ENCODE measurements around the gene SHH. TPM values are rescaled to one million over a fixed set of nuclear protein-coding genes. Genes with fewer than 3 reads are reported as not detected.
A peak's percentile ranks its signal among the peaks of the same experiment; 100 is the strongest.

The SHH gene
- total and polyA plus RNA-seq, 2 of the 13 experiments (the other 11 are each of a cell fraction or from before 2014, with no cell fraction given) = 1.9 to 3.4 TPM

DNA sequence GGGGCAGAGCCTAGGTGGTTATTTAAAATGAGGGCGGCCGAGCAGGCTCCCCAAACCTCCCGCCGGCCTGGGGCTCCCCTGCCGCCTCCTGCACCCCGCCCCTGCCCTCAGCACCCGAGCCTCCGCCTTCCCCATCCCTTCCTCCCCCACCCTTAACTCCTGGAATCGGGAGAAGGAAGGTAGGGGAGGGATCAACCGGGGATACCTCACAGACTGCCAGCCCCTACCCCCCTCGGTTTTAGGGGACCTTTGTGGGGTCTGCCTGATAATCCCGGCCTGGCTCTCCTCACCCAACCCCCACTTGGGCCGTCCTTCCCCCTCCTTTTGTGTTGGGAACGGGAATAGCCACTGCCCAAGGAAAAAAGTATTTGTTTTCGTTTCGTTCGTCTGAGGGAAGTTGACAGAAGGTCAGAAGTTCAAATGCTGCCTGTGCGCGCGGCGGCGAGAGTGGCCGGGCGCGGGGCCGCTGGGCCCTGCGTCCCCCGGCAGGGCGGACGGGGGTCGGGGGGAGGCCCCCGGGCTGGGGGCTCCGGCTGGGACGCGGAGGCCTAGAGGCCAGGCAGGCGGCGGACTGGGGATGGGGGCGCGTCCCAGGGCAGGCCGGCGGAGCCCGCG lies 2.8 kb downstream of the SHH start (continued):
- no peak for TF ChIP-seq PBX2 (CRISPR knock-in tag; IDR thresholded peaks at IDR 0.05)
- TF ChIP-seq ZNF546 (CRISPR knock-in tag; conservative IDR thresholded peaks at IDR 0.05) = peak; percentile 33; the same call in 1 of the 2 replicates
- TF ChIP-seq HDAC6 (IDR thresholded peaks at IDR 0.05; ENCODE audit: low read depth, low read length) = no peak
- TF ChIP-seq RELA (CRISPR knock-in tag; IDR thresholded peaks at IDR 0.05) = no peak
- no peak for TF ChIP-seq ZNF678 (CRISPR knock-in tag; IDR thresholded peaks at IDR 0.05)

GRCh38 chr7:155808549-155809331 lies 3.5 kb downstream of the SHH start:
- peak overlapping the region; percentile 63 to 90 (median 81) for H3K4me3 ChIP-seq (replicated peaks in 1 of 3; ENCODE audit: insufficient read depth in 1 of 3, low read depth in 2 of 3, low read length in 3 of 3)
- no peaks in the 10 kb centered on the region for H3K9me3 ChIP-seq (ENCODE audit: low read length)
- ChIA-PET CTCF (ENCODE audit: low intra/inter-chr PET ratio, low total read pairs) (interaction anchor here (1.4 kb wide), 1 partner anchor 11 kb away, joined by 4 read pairs; no protein-coding TSS in a partner anchor), POLR2A (interaction anchor here (0.5 to 3.0 kb wide), 12 partner anchors 10 to 806 kb away, joined by 3 to 23 read pairs (median 5); partner anchors contain the start of gene RBM33)
- peaks cover 6 to 39% of the 10 kb centered on the region in 2 experiments; a peak in 4 of 5 replicates for H3K27me3 ChIP-seq (ENCODE audit: control insufficient read depth in 1 of 2, insufficient read depth in 2 of 2, low read length in 2 of 2)
- peak overlapping the region; percentile 92 for H3K27ac ChIP-seq (ENCODE audit: extremely low read length, insufficient read depth, low read length)
- peak; percentile 70 for ATAC-seq
- peak overlapping the region; percentile 94 for H3K4me2 ChIP-seq (ENCODE audit: low read depth, low read length)
- H3K4me1 ChIP-seq (ENCODE audit: insufficient read depth, low read length) = peaks cover 54% of the 10 kb centered on the region
- H3K36me3 ChIP-seq (replicated peaks in 1 of 2; ENCODE audit: control insufficient read depth in 1 of 2, insufficient read depth in 2 of 2, low read length in 2 of 2) = no peaks in the 10 kb centered on the region
- in situ Hi-C loops (cut with HindIII; ENCODE audit: extremely low pct_ligation_motif_present, low pct_unique_long_range_greater_than_20kb) = loop anchor here (25.0 kb wide), 1 partner anchor 829 kb away; the partner anchor contains the start of gene RNF32
- H2AFZ ChIP-seq (ENCODE audit: low read length) = no peak overlapping the region
- FAIRE-seq = peak; percentile 8
- peak overlapping the region; percentile 90 for H3K9ac ChIP-seq (ENCODE audit: insufficient read depth, low read depth, low read length)
- H3K79me2 ChIP-seq (ENCODE audit: insufficient read depth, low read length) = no peaks in the 10 kb centered on the region
- DNase-seq (ENCODE audit: low spot score) = peak; percentile 65
- WGBS (ENCODE audit: low lambda C conversion rate) = 2% methylated on average over 37 of the region's 64 CpGs
- intact Hi-C loops (cut with micrococcal nuclease; ENCODE audit: unreplicated experiment) = no loop called here
- H4K20me1 ChIP-seq (ENCODE audit: insufficient read depth, low read length) = no peaks in the 10 kb centered on the region
- TSS peak; percentile 92 for BruUV-seq (replicated peaks)
- TF ChIP-seq PPARG (CRISPR knock-in tag; conservative IDR thresholded peaks at IDR 0.05) (no peak), HNRNPLL (IDR thresholded peaks at IDR 0.05; ENCODE audit: low read depth, low read length, poor library complexity, severe bottlenecking) (peak; percentile 54), ZNF782 (CRISPR knock-in tag; IDR thresholded peaks at IDR 0.05; ENCODE audit: borderline replicate concordance) (0 out of 2 replicates have a peak, but pooled peaks have one; percentile 58), ZNF121 (CRISPR knock-in tag; IDR thresholded peaks at IDR 0.05) (no peak)
- TF ChIP-seq, protein P1, sequence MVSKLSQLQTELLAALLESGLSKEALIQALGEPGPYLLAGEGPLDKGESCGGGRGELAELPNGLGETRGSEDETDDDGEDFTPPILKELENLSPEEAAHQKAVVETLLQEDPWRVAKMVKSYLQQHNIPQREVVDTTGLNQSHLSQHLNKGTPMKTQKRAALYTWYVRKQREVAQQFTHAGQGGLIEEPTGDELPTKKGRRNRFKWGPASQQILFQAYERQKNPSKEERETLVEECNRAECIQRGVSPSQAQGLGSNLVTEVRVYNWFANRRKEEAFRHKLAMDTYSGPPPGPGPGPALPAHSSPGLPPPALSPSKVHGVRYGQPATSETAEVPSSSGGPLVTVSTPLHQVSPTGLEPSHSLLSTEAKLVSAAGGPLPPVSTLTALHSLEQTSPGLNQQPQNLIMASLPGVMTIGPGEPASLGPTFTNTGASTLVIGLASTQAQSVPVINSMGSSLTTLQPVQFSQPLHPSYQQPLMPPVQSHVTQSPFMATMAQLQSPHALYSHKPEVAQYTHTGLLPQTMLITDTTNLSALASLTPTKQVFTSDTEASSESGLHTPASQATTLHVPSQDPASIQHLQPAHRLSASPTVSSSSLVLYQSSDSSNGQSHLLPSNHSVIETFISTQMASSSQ (IDR thresholded peaks at IDR 0.05; ENCODE audit: low read depth) = peak; percentile 96
- TF ChIP-seq, protein P1 (CRISPR knock-in tag; IDR thresholded peaks at IDR 0.05; ENCODE audit: borderline replicate concordance) = peak; percentile 96

Data from HepG2 (cell line).